K562 (cell line): Measurements from ENCODE around the gene HSF4. TPM values are rescaled to one million over a fixed set of nuclear protein-coding genes. Genes with fewer than 3 reads are reported as not detected.

Experiments used
- HCFC1 ChIP-seq: IDR thresholded peaks from 2 replicates; pipeline ENCODE4 v1.6.1; 2012; ENCODE audit warnings: low read depth, low read length, improper control_type of control experiment
- JUN ChIP-seq, 2 experiments: sonication (generic) in 1 of 2; formaldehyde crosslinking in 1 of 2; IDR thresholded peaks; 2 replicates each; pipeline versions ENCODE4 v1.6.1 to v1.8.0; 2012 to 2022; ENCODE audit warnings: borderline replicate concordance in 2 of 2, mild to moderate bottlenecking in 2 of 2, improper control_type of control experiment in 1 of 2, low read depth in 1 of 2, low read length in 1 of 2, missing genetic modification reagents in 1 of 2
- KDM4B ChIP-seq, 2 experiments: fragments of 450-650 bp in 1 of 2; sonication (generic) in 1 of 2; IDR thresholded peaks; 2 replicates each; pipeline ENCODE4 v1.6.1; 2016 to 2017; ENCODE audit warnings: borderline replicate concordance in 2 of 2, antibody characterized with exemption in 1 of 2, low read depth in 1 of 2, mild to moderate bottlenecking in 1 of 2
- MBD2 ChIP-seq: sonication (generic); IDR thresholded peaks from 2 replicates; pipeline ENCODE4 v1.6.1; 2016; ENCODE audit warnings: low read depth, borderline replicate concordance
- NRF1 ChIP-seq, 2 experiments: fragments of 450-650 bp; IDR thresholded peaks in 1 of 2; conservative IDR thresholded peaks in 1 of 2; 2 replicates each; pipeline ENCODE4 v1.6.1; 2014; ENCODE audit warnings: mild to moderate bottlenecking in 2 of 2
- PHF20 ChIP-seq: fragments of 450-650 bp; IDR thresholded peaks from 2 replicates; pipeline ENCODE4 v1.6.1; 2018; ENCODE audit not compliant: partially characterized antibody
- TEAD4 ChIP-seq, 2 experiments: sonication (generic) in 1 of 2; formaldehyde crosslinking in 1 of 2; IDR thresholded peaks; 2 replicates each; pipeline versions ENCODE4 v1.6.1 to v1.8.0; 2012 to 2022; ENCODE audit warnings: borderline replicate concordance in 1 of 2, inconsistent platforms in 1 of 2, low read length in 1 of 2, mild to moderate bottlenecking in 1 of 2, missing genetic modification reagents in 1 of 2
- YY1 ChIP-seq, 3 experiments: IDR thresholded peaks; 2 replicates each; pipeline ENCODE4 v1.6.1; 2011; ENCODE audit warnings: low read length in 2 of 3, mild to moderate bottlenecking in 2 of 3, moderate library complexity in 2 of 3, borderline replicate concordance in 1 of 3, control low read depth in 1 of 3, low read depth in 1 of 3; ENCODE audit not compliant: insufficient read depth in 3 of 3, insufficient replicate concordance in 2 of 3, control insufficient read depth in 1 of 3, insufficient read length in 1 of 3; ENCODE audit errors: extremely low read depth in 1 of 3
- ZFX ChIP-seq: sonication (generic); formaldehyde crosslinking; IDR thresholded peaks from 2 replicates; pipeline ENCODE4 v1.8.0; 2022; ENCODE audit warnings: mild to moderate bottlenecking, missing genetic modification reagents, moderate library complexity
- ZNF140 ChIP-seq: fragments of 250-450 bp; sonication (Bioruptor Pico); IDR thresholded peaks from 2 replicates; pipeline ENCODE4 v1.8.0; 2021; ENCODE audit warnings: moderate library complexity, mild to moderate bottlenecking, inconsistent platforms
- ZNF586 ChIP-seq: fragments of 450-650 bp; formaldehyde crosslinking; conservative IDR thresholded peaks from 2 replicates; pipeline ENCODE4 v1.4.0; 2020; ENCODE audit warnings: mild to moderate bottlenecking, moderate library complexity
- polyA plus RNA-seq, 8 experiments: library from polyadenylated mRNA; depleted of rRNA in 4 of 8; stranded (reverse) in 5 of 8; unstranded in 3 of 8; fragments of >200 nt; fragmentation: Nextera tagmentation in 2 of 8; fragmentation: Illumina TruSeq in 1 of 8; extraction: Ambion mirVana in 2 of 8; extraction: Trizol in 1 of 8; gene quantifications; 2 replicates each; pipeline versions ENCODE4 v1.2.1 to v1.2.3, GENCODE V29; 2011 to 2014; ENCODE audit warnings: inconsistent platforms in 1 of 8, missing spikeins in 1 of 8
- total RNA-seq, 7 experiments: library from RNA; depleted of rRNA in 6 of 7; stranded (reverse); fragments of >200 nt in 6 of 7; fragmentation: Illumina TruSeq in 2 of 7; extraction: Trizol in 2 of 7; gene quantifications; 2 replicates each; pipeline versions ENCODE4 v1.2.1 to v1.2.3, GENCODE V29; 2011 to 2021; ENCODE audit warnings: low replicate concordance in 1 of 7
- TF ChIP-seq, protein P1 (sequence below): fragments of 250-450 bp; sonication (Bioruptor Pico); IDR thresholded peaks from 2 replicates; pipeline ENCODE4 v1.4.0; 2020; ENCODE audit warnings: mild to moderate bottlenecking, moderate library complexity
- TF ChIP-seq, protein P2 (sequence below): fragments of 200-800 bp; sonication (Bioruptor generic); IDR thresholded peaks from 2 replicates; pipeline ENCODE4 v1.6.1; 2017; ENCODE audit warnings: missing genetic modification characterization, missing compliant biosample characterization
- TF ChIP-seq, protein P3 (sequence below): fragments of 250-450 bp; sonication (Bioruptor Pico); IDR thresholded peaks from 2 replicates; pipeline ENCODE4 v1.8.0; 2022; ENCODE audit warnings: moderate library complexity, mild to moderate bottlenecking, inconsistent platforms
- TF ChIP-seq, protein P4 (sequence below), 2 experiments: fragments of 450-650 bp; IDR thresholded peaks; 2 replicates each; pipeline ENCODE4 v1.6.1; 2016
- TF ChIP-seq, protein P5 (sequence below): sonication (generic); formaldehyde crosslinking; IDR thresholded peaks from 2 replicates; pipeline ENCODE4 v1.8.0; 2022; ENCODE audit warnings: missing genetic modification reagents, mild to moderate bottlenecking, moderate library complexity, borderline replicate concordance
- TF ChIP-seq, protein P6 (sequence below): sonication (generic); formaldehyde crosslinking; IDR thresholded peaks from 2 replicates; pipeline ENCODE4 v1.8.0; 2022; ENCODE audit warnings: mild to moderate bottlenecking, missing genetic modification reagents

The HSF4 gene
- total and polyA plus RNA-seq, 9 of the 15 experiments (the other 6 are each of a cell fraction or from before 2014, with no cell fraction given) = 0.50 to 35.4 (median 8.8) TPM; not detected in 1

DNA sequence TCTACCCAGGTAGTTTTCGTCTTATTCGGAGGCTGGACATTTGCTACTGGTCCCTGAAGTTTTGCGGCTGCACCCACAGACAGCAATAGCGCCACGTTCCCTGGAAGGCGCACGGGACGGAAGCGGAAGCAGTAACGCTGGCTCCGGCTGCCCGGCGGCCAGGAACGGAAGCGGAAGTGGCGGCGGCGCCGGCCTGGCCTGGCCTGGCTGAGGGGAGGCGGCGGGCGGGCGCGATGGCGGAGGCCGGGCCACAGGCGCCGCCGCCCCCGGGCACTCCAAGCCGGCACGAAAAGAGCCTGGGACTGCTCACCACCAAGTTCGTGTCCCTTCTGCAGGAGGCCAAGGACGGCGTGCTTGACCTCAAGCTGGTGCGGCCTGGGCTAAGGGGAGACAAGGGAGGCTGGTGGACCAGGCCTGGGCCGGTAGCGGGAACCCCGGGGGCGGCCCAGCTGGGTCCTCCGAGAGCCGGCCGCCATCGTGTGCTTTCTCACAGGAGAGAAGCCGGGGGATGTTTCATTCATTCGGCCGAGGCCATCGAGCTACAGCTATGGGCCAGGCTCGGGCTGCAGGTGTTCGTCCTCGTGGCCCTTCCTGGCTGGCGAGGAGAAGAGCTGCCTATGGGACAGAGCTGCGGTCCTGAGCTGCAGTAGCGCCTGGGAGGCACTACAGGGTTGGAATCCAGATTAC lies 27.6 kb downstream of the HSF4 start, which contains the start of gene E2F4 (continued):
- TF ChIP-seq, protein P1, sequence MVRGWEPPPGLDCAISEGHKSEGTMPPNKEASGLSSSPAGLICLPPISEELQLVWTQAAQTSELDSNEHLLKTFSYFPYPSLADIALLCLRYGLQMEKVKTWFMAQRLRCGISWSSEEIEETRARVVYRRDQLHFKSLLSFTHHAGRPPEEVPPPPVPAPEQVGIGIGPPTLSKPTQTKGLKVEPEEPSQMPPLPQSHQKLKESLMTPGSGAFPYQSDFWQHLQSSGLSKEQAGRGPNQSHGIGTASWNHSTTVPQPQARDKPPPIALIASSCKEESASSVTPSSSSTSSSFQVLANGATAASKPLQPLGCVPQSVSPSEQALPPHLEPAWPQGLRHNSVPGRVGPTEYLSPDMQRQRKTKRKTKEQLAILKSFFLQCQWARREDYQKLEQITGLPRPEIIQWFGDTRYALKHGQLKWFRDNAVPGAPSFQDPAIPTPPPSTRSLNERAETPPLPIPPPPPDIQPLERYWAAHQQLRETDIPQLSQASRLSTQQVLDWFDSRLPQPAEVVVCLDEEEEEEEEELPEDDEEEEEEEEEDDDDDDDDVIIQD (CRISPR knock-in tag) = no peak
- TF ChIP-seq, protein P2, sequence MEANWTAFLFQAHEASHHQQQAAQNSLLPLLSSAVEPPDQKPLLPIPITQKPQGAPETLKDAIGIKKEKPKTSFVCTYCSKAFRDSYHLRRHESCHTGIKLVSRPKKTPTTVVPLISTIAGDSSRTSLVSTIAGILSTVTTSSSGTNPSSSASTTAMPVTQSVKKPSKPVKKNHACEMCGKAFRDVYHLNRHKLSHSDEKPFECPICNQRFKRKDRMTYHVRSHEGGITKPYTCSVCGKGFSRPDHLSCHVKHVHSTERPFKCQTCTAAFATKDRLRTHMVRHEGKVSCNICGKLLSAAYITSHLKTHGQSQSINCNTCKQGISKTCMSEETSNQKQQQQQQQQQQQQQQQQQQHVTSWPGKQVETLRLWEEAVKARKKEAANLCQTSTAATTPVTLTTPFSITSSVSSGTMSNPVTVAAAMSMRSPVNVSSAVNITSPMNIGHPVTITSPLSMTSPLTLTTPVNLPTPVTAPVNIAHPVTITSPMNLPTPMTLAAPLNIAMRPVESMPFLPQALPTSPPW (CRISPR knock-in tag) = peak; percentile 52
- TF ChIP-seq YY1 (IDR thresholded peaks at IDR 0.05; ENCODE audit: borderline replicate concordance in 1 of 3, control insufficient read depth in 1 of 3, extremely low read depth in 1 of 3, insufficient read depth in 3 of 3, insufficient read length in 1 of 3, insufficient replicate concordance in 2 of 3, low read depth in 1 of 3, low read length in 2 of 3) (peak in 2 of 3 experiments; percentile 70 to 83), ZFX (peak; percentile 90), JUN (IDR thresholded peaks at IDR 0.05; ENCODE audit: borderline replicate concordance, low read depth, low read length) (0 out of 2 replicates have a peak, but pooled peaks have one; percentile 36), JUN (CRISPR knock-in tag; IDR thresholded peaks at IDR 0.05; ENCODE audit: borderline replicate concordance) (0 out of 2 replicates have a peak, but pooled peaks have one; percentile 57), TEAD4 (IDR thresholded peaks at IDR 0.05; ENCODE audit: low read length) (peak; percentile 24; the same call in 1 of the 2 replicates), TEAD4 (CRISPR knock-in tag; IDR thresholded peaks at IDR 0.05; ENCODE audit: borderline replicate concordance) (no peak), NRF1 (conservative IDR thresholded peaks at IDR 0.05 in 1 of 2, IDR thresholded peaks at IDR 0.05 in 1 of 2) (peak in 1 of 2 experiments; percentile 34; a peak in 2 of 4 replicates), ZNF586 (CRISPR knock-in tag) (no peak), PHF20 (peak; percentile 85), MBD2 (peak; percentile 17; the same call in 1 of the 2 replicates), KDM4B (IDR thresholded peaks at IDR 0.05; ENCODE audit: borderline replicate concordance in 2 of 2, low read depth in 1 of 2) (peak in 1 of 2 experiments; percentile 87; a peak in 1 of 4 replicates), HCFC1 (peak; percentile 78), ZNF140 (CRISPR knock-in tag) (no peak)
- TF ChIP-seq, protein P3, sequence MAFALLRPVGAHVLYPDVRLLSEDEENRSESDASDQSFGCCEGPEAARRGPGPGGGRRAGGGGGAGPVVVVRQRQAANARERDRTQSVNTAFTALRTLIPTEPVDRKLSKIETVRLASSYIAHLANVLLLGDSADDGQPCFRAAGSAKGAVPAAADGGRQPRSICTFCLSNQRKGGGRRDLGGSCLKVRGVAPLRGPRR (CRISPR knock-in tag) = no peak
- TF ChIP-seq, protein P4, sequence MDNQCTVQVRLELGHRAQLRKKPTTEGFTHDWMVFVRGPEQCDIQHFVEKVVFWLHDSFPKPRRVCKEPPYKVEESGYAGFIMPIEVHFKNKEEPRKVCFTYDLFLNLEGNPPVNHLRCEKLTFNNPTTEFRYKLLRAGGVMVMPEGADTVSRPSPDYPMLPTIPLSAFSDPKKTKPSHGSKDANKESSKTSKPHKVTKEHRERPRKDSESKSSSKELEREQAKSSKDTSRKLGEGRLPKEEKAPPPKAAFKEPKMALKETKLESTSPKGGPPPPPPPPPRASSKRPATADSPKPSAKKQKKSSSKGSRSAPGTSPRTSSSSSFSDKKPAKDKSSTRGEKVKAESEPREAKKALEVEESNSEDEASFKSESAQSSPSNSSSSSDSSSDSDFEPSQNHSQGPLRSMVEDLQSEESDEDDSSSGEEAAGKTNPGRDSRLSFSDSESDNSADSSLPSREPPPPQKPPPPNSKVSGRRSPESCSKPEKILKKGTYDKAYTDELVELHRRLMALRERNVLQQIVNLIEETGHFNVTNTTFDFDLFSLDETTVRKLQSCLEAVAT (IDR thresholded peaks at IDR 0.05) = peak in 1 of 2 experiments; percentile 56; a peak in 2 of 4 replicates
- TF ChIP-seq, protein P5, sequence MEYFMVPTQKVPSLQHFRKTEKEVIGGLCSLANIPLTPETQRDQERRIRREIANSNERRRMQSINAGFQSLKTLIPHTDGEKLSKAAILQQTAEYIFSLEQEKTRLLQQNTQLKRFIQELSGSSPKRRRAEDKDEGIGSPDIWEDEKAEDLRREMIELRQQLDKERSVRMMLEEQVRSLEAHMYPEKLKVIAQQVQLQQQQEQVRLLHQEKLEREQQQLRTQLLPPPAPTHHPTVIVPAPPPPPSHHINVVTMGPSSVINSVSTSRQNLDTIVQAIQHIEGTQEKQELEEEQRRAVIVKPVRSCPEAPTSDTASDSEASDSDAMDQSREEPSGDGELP (CRISPR knock-in tag) = peak; percentile 80
- TF ChIP-seq, protein P6, sequence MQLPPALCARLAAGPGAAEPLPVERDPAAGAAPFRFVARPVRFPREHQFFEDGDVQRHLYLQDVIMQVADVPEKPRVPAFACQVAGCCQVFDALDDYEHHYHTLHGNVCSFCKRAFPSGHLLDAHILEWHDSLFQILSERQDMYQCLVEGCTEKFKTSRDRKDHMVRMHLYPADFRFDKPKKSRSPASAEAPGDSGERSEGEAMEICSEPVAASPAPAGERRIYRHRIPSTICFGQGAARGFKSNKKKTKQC (CRISPR knock-in tag) = peak; percentile 68; the same call in 1 of the 2 replicates
